IMR-90 (cell line): ENCODE measurements around the gene LRRC61.
"Not testable (repeated sequence)": the region's sequence is repeated elsewhere in the genome, so short reads cannot be mapped to it uniquely, and the experiment has no call there.

Source experiments
- BHLHE40 ChIP-seq: fragments of 150-350 bp; IDR thresholded peaks from 2 replicates; pipeline ENCODE4 v1.6.1; 2016; ENCODE audit warnings: mild to moderate bottlenecking, low read depth, low read length
- CEBPB ChIP-seq: IDR thresholded peaks from 2 replicates; pipeline ENCODE4 v1.6.1; 2012; ENCODE audit warnings: low read depth, low read length, improper control_type of control experiment
- CHD1 ChIP-seq: IDR thresholded peaks from 2 replicates; pipeline ENCODE4 v1.6.1; 2012; ENCODE audit warnings: low read depth, low read length, improper control_type of control experiment
- MAZ ChIP-seq: IDR thresholded peaks from 2 replicates; pipeline ENCODE4 v1.6.1; 2012; ENCODE audit warnings: low read depth, mild to moderate bottlenecking, low read length, improper control_type of control experiment, moderate library complexity, borderline replicate concordance
- POLR2A ChIP-seq: IDR thresholded peaks from 2 replicates; pipeline ENCODE4 v1.6.1; 2012; ENCODE audit warnings: mild to moderate bottlenecking, low read depth, low read length
- RAD21 ChIP-seq: IDR thresholded peaks from 2 replicates; pipeline ENCODE4 v1.6.1; 2012; ENCODE audit warnings: low read length, improper control_type of control experiment
- SMC3 ChIP-seq: fragments of 150-350 bp; IDR thresholded peaks from 2 replicates; pipeline ENCODE4 v1.6.1; 2016; ENCODE audit warnings: low read depth, mild to moderate bottlenecking, antibody characterized with exemption, low read length, moderate library complexity
- TF ChIP-seq, protein P1 (sequence below): conservative IDR thresholded peaks from 2 replicates; pipeline ENCODE4 v1.5.1; 2012; ENCODE audit warnings: mild to moderate bottlenecking, low read depth, low read length, improper control_type of control experiment

DNA sequence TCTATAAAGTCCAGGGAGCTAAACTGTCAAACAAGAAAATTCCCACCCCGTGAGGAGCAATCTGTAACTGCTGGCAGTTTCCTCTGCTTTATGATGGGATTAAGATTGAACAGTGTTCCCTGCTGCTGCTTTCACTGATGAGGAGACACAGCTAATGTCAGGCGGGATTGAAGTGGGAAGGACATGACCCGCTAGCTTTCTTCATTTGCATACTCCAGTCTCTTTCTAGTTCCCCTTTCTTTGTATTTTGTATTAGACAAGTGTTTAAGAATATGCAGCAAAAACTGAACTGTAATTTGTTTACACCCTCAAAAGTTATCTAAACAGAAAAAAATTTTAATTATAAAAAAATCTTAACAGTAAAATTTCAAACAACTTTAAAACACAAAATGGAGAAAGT, 40.0 kb upstream of the LRRC61 start:
- TF ChIP-seq POLR2A, CEBPB, MAZ, BHLHE40, RAD21, CHD1, SMC3: not testable (repeated sequence)
- TF ChIP-seq, protein P1, sequence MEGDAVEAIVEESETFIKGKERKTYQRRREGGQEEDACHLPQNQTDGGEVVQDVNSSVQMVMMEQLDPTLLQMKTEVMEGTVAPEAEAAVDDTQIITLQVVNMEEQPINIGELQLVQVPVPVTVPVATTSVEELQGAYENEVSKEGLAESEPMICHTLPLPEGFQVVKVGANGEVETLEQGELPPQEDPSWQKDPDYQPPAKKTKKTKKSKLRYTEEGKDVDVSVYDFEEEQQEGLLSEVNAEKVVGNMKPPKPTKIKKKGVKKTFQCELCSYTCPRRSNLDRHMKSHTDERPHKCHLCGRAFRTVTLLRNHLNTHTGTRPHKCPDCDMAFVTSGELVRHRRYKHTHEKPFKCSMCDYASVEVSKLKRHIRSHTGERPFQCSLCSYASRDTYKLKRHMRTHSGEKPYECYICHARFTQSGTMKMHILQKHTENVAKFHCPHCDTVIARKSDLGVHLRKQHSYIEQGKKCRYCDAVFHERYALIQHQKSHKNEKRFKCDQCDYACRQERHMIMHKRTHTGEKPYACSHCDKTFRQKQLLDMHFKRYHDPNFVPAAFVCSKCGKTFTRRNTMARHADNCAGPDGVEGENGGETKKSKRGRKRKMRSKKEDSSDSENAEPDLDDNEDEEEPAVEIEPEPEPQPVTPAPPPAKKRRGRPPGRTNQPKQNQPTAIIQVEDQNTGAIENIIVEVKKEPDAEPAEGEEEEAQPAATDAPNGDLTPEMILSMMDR: not testable (repeated sequence)
